GM12892 (cell line): ENCODE results near the gene RAB28.

Experiments used
- POLR2A ChIP-seq: IDR thresholded peaks from 2 replicates; pipeline ENCODE4 v1.6.1; 2011; ENCODE audit warnings: low read depth, low read length, control low read depth
- POLR2AphosphoS5 ChIP-seq: IDR thresholded peaks from 2 replicates; pipeline ENCODE4 v1.6.1; 2011; ENCODE audit warnings: low read depth, low read length, control low read depth
- TAF1 ChIP-seq: IDR thresholded peaks from 2 replicates; pipeline ENCODE4 v1.6.1; 2011; ENCODE audit warnings: low read depth, mild to moderate bottlenecking, control low read depth, low read length, borderline replicate concordance

- no peak for TF ChIP-seq POLR2A
- no peak for TF ChIP-seq TAF1
- TF ChIP-seq POLR2AphosphoS5: no peak
Measured at GRCh38 chr4:13514722-13515121, 30.6 kb upstream of the RAB28 start.
